GM18868 (cell line): Measurements from ENCODE around the gene PISD.
"Not testable (repeated sequence)": the region's sequence is repeated elsewhere in the genome, so short reads cannot be mapped to it uniquely, and the experiment has no call there.

Experiments
- ATAC-seq: cut with Tn5 transposase; IDR thresholded peaks from one replicate; pipeline ENCODE4 v1.9.1; 2021; ENCODE audit warnings: mild to moderate bottlenecking, moderate library complexity; ENCODE audit not compliant: unreplicated experiment

PISD gene

DNA sequence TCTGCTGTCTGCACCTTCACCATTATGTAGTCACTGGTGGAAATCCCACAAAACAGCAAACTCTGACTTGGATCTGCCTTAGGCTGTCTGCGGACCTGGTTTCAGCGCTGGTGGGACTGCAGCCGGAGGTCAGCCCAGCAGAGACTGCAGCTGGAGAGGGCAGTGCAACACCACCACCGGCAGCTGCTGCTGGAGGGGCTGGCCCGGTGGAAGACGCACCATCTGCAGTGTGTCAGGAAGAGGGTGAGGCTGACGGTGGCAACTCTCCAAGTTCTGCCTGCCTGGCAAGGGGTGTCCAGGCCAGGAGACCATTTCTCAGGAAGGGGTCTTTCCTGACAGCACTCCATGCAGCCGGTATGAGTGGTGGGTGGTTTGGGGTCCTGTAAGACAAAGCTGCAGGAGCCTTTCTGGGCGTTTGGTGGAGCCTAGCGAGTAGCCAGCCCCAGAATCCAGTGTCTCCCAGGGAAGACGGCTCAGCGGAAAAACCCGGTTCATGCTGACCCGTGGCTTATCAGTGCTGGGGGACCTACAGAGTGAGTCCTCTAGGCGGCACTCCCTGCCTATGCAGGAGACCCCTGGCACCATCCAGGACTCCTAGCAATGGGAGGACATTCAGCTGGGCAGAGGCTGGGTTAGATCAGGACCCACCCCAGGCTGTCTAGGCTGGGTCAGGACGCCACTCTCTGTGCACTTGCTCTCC, 50.8 kb downstream of the PISD start:
- ATAC-seq: no peak

DNA sequence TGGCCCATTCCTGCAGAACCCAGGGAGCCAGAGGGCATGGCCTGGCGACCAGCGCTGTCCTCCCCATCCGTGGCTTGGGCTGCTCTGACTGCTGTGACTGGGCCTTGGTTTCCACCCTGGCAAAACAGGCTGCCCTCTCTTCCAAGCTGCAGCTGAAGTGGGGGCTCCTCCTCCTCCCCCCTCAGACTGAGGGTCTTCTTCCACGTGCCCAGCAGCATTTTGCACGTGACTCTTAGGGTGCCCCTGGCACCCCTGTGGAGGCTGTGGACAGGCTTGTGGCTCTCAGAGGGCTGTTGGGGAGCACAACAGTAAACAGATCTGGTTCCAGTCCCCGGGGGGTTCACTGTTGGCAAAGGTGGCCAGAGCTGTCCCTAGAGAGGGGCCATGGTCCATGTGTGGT, 51.4 kb downstream of the PISD start:
- no peak for ATAC-seq

DNA sequence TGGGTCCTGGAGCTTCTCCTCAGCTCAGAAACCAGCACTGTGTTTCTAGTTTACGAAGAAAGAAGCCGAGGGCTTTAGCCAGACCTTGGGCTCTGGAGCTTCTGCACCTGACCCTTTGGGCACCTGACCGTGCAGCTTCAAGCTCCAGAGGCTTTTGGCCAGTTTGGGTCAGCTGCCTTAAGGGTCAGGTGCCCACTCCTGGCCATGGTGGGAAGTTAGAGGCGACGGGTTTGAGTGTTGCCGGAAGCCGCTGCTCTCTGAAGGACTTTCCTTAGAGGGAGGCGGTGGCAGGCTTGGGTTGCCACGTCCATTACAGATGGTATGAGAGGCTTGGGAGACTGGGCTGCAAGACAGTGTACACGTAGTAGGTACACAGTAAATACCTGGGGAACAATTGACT, 52.3 kb downstream of the PISD start:
- no peak for ATAC-seq

DNA sequence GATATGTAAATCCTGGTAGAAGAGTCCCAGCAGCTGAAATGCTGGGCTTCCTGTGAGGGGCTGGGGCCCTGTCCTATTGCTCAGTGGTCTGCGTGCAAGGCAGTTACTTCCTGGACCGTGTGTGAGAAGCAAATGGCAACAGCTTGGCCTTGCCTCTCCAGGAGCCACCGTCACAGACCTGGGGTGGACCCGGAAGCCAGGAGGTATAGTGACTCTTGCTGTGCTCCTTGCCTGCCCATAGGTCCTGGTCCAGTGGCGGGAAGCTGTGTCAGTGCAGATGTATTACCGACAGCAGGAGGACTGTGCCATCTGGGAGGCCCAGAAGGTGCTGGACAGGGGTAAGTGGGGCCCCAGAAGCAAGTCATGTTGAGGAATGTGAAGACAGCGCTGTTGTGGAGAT, 54.3 kb downstream of the PISD start:
- no peak for ATAC-seq

DNA sequence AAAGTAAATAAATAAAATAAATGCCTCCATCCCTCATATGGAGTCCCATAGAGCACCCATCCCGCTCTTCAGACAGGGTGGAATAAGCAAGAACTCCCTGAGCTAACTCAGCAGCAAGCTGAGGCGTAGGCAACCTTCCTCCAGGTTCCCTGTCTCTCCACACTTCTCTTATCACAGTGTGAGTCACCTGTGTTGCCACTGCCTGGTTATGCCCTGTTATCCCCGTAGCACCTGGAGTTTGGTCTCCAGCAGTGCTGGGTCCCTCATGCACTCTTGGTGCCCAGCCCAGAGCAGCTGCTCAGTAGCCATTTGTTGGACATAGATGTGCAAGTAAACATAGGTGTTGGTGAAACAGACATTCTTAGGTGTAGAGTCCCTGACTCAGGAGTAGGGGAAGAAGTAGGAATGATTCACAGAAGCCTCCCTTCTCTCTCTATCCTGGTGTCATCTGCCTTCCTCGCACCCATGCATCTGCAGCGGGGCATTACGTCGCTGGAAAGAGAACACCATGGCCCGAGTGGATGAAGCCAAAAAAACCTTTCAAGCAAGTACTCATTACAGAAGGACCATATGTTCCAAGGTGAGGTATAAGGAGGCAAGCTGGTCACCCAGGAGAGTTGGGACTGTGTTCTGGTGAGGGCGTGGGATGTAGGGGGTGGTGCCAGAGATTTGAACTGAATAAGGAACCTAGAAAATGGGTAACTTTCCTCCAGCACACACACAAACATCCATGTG, 56.0 kb downstream of the PISD start:
- no peak for ATAC-seq

DNA sequence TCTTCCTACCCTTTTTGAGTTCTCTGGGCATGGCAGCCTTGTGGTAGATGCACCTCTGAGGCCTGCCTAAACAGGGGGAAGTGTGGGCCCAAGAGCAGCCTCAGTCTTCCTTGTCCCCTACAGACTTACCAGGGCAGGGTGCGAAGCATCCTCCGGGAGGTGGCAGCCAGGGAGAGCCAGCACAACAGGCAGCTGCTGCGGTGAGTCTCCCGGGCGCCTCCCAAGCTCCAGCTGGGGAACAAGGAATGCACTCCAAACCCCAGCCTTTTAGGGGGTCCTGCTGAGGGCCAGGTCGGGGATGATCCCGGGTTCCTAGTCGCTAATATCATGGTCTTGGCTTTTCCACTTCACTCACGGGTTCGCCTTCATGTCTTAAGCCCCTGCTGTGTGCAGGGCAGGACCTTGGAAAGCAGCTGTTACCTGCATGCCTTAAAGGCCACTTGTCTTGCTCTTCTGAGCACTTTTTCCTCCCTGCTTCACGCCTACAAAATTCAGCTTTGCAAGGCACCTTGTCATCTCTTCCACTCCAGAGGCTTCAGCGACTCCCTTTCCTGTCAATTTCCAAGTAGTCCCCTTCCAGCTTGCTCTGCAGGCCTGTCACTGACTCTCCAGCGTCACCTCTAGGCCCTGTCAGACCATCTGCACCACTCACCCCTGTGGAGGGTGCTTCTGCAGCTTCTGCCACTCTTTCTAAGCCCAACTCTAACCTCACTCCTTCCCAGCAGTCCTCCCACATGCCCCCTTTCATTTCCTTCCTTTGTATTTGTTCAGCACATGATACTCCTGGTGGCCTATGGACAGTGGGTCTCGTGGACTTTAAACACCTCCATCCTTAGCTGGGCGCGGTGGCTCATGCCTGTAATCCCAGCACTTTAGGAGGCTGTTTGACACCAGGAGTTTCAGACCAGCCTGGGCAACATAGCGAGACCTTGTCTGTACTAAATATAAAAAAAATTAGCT, 57.0 kb downstream of the PISD start:
- ATAC-seq: no peak

DNA sequence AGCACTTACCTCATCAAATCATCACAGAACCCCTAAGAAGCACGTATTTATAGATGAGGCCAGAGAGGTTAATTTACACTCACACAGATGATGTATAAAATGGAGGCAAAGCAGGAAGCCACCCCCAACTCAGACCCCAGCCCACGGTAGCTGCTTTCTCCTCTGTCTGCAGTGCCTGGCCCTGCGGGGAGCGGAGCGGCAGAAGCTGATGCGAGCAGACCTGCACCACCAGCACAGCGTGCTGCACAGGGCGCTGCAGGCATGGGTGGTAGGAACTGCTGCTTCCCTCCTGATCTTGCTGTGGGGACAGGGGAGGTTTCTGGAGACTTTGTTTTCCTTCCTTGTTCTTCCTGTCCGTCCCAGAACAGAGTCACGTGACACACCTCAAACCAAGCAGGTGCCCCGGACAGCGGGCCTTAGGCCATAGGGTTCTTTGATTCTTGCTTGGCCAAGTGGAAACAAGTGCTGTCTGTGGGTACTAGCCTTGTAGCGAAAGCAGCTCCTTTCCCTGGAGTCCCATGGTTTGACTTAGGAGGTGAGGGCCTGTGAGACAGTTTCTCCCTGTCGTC, 57.8 kb downstream of the PISD start:
- ATAC-seq: no peak

DNA sequence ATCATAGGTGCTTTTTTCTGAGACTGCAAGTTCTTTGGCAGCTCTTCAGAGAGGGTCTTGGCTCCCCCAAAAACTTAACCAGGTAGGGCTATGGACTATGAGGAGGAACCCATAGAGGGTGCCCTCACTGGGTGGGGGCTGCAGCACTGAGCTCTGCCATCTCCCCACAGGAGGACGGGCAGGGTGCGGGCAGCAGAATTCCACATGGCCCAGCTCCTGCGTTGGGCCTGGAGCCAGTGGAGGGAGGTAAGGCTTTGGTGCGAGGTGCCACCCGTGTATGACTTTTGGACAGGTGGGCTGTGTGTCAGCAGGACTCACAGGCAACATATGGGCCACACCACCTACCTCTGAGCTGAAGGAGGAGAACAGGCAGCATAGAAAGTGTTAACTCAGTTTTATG, 58.4 kb downstream of the PISD start:
- ATAC-seq: no peak

DNA sequence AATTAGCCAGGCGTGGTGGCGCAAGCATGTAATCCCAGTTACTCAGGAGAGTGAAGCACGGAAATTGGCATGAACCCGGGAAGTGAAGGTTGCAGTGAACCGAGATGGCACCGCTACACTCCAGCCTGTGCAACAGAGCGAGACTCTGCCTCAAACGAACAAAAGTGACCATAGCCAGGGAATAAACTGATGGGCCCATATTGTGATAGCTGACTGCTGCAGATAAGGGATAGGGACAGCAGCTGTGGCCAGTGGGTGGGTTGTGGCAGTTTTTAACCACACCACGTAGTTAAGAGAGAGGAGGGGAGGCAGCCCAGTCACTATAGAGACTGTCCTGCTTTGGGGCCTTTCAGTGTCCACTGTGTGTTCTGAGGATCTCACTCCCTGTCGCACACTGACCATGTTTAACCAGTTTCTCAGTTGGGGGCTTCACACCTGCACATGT, 58.9 kb downstream of the PISD start:
- no peak for ATAC-seq

DNA sequence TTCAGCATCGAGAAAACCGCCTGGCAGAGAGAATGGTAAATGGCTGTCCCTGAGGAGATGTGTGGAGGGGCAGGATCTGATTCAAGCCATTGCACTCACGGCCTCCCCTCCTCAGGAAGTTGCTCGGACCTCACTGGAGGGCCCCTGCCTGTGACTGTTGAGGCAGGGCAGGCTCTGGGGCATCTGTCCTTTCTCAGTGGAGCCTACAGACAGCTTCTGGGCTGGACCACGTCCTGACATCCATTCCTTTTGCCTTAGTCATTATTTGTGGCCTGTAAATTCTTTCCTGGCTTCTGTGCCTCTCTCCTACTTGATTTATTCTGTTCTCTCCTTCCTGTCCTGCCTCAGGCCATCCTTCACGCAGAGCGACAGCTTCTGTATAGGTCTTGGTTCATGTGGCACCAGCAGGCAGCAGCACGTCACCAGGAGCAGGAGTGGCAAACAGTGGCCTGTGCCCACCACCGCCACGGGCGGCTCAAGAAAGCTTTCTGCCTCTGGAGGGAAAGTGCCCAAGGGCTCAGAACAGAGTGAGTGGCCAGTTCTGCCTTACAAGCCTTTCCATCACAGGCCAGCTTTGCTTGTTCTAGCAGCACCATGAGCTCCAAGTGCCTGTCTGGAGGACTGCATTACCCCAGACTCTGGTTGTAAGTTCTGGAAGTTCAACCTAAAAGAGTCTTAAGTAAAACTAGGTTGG, 59.6 kb downstream of the PISD start:
- no peak for ATAC-seq

DNA sequence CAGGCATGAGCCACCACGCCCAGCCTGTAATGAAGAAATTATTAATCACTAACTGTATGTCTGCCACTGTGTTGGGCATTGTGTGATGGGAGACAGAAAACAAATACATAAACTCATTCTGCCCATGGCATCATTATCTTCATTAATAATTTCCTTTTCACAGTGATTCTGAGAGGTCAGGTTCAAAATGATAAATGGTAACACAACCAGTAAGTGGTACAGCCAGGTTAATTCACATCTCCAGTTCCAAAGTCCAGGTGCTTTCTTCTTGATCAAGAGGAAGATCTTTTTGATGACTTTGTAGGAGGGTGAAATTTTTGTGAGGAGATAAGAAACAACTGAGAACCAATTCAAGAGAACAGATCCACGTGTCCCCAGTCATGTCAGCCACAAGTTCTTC, 66.7 kb downstream of the PISD start:
- ATAC-seq: no peak

DNA sequence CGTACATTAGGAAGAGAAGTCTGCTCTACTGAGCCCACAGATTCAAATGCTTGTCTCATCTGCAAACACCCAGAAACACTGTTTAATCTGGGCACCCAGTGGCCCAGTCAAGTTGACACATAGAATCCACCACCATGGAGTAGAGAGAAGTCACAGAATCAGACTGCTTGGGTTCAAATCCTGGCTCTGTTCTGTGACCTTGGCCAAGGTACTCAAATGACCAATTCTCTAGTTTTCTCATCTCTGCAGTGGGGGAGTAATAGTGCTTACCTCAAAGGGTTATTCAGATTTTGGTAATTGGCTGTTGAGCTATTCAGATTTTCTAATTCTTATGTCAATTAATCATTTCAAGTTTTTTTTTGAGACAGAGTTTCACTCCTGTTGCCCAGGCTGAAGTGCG, 71.9 kb downstream of the PISD start:
- not testable (repeated sequence) for ATAC-seq

DNA sequence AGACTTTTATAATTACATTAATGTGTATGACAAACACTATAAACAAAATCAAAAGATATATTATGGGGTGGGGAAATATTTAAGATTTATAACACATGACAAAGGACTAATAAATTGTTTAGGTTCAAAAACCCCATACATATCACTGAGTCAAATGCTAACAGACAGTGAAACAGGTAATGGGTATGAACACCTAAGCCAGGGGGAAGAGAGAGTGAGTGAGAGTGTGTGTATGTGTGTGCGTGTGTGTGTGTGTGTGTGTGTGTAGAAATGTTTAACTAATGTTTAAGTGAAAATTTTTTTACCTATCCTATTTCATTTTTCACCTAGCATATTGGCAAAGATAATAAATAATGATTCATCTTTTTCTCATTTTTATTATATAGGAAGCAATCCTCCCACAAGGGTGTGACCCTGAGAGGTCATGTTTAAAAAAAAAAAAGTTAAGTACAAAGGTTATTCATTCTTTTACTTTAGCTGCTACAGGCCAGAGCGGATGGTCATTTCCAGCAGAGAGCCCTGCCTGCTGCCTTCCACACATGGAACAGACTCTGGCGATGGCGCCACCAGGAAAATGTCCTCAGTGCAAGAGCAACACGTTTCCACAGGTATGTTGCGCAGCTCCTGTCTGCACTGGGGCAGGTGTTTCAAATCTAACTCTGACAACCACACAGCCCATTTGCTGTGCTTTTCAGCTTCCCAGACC, 72.9 kb downstream of the PISD start:
- no peak for ATAC-seq

DNA sequence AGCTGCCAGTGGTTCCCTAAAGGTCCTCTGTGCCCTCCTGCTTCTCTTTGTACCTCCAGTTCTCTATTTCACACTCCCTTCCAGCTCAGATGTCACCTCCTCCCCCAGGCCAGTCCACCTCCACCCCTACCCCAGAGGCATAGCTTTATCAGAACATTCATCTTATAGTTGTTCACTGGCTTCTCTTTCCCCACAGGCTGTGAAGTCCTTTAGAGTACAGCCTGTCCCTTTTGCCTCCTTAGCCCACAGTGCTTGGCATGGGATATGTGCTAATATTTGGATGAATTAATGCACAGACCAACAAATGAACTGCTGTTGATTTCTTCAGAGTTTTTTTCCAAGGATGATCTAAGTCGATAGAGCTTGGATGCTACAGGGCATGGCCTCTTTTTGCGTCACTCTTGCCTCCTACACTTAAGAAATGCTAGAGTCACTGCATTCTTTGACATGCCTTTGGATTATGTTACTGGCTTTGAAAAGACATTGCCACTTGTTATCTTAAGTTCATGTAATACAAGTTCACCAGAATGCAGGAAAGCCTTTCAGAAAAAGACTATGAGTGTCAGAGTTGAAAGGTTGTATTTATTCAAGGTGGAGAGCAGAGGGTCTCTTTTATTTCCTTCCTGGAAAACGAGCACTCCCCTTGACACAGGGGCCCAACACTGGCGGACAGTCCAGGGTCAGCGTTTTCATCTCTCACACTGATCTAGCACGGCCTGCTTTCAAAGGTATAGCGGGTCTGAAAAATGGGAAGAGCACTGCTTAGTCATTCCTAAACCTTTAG, 75.7 kb downstream of the PISD start:
- no peak for ATAC-seq

DNA sequence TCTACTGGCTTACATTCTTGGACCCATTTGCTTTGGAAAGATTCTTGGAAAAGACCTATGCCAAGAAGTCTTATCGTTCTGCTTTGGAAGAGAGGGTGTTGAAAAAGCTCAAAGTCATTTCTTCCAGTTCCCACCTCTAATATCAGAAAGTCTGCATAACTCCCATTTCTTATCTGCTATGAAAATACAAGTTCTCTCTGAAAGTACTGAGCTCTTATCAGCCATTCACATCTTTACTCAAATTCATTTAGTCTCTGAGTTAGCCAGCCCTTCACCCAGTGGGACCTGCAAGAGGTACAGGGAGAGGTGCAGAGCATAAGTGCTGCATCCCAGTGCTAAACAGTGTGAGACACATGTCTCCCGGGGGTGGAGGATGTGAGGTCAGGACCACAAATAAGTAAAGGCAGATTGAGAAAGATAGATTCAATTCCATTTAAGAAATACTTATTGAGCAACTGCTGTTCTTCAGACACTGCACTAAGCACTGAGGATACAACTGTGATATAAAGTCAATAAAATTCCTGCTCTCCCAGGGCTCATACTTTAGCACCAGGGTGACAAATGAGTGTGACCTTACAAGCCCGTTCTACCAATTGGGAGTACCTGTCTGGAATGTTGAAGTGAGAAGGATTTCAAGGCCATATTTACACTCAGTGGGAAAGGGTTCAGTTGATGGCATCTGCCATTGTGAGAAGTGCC, 76.7 kb downstream of the PISD start:
- ATAC-seq: no peak

DNA sequence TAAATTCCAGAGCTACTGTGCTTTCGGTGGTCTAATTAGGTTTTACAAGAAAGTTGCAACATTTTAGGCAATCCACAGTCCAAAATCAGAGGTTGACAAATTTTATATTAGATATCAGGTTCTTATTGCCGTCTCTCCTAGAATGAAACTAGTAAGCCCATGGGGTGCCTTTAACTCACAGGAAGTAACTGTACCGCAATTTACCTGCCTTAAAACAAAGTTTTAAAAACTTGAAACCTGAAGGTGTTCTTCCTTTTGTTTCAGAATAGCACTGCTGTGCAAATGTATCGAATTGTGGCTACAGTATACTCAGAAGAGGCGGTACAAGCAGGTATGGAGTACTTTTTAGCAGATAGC, 77.2 kb downstream of the PISD start:
- no peak for ATAC-seq

DNA sequence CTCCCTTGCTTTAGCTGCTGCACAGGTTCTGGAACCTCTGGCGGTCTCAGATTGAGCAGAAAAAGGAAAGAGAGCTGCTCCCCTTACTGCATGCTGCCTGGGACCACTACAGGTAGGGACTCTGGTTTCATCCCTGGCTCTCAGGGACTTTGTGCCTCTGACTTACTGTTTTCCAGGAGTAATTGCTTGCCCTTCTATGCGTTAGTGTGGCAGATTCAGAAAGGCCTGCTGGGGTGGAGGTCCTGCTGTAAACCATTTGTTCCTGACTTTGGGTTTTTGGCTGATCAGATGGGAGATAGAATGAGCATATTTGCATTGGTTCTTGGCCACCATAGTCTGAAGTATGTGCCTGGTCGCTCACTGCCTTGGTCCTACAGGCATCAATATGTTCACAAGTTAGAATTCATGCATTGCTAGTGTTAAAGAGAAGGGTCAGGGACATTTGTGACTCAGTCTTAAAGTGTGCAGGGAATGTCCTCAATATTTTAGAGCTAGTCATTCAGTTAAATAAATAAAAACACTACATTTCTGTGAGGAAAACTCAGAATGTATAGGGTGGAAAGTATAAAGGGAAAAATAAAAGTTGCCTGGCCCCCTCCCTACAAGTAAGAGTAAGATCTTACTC, 78.0 kb downstream of the PISD start:
- no peak for ATAC-seq

DNA sequence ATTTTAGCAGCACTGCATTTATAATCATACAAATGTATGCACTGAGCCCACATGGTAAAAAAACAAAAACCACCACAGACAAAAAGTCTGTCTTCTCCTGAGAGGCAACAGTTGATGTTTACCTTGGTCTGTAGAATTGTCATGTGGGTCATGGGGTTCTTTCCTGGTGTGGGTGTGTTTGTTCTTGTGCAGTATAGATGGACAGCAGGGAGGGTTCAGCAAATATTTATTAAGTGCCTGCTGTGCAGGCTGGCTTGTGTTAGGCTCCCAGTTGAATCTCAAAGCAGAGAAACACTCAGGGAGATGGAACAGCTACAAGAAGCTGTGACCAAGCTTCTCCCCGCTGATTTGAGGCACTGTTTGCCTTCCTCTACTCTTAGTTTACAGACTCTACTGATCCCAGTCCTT, 82.2 kb downstream of the PISD start:
- ATAC-seq: no peak
